HG03196 (cell line): ENCODE data around the gene WDR62.
"Not testable (repeated sequence)": the region's sequence is repeated elsewhere in the genome, so short reads cannot be mapped to it uniquely, and the experiment has no call there.

Experiments used
- ATAC-seq: cut with Tn5 transposase; IDR thresholded peaks from one replicate; pipeline ENCODE4 v1.9.1; 2021; ENCODE audit not compliant: unreplicated experiment

Gene WDR62

DNA sequence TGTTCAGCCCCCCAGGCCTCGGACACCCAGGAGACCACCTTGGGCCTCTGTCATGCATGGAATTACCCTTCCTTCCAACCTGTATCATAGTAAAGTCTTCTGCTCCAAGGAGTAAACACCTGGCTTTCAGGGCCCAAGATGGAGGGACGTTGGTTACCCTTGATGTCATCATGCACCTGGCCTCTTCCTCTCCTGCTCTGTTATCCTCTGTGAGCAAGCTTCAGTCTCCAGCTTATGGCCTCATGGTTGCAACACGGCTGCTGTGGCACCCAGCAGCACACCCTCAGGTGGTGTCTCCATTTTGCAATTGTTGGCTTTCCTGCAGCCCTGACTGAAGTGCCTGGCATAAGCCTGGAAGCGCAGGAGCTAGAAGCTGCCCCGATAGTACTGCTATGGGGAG is 52.3 kb downstream of the WDR62 start:
- ATAC-seq = no peak

DNA sequence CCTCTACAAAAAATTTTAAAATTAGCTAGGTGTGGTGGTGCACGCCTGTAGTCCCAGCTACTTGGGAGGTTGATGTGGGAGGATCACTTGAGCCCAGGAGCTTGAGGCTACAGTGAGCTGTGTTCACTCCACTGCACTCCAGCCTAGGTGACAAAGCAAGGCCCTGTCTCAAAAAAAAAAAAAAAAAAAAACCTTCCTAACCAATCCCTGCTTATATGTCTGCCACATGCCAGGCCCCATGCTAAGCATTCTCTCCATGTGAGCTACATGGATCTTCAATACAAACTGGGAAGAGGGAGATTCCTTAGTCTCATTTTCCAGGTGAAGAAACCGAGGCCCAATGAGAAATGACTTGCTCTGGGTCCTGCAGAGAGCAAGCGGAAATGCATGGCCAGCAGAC is 54.0 kb downstream of the WDR62 start:
- ATAC-seq = no peak

DNA sequence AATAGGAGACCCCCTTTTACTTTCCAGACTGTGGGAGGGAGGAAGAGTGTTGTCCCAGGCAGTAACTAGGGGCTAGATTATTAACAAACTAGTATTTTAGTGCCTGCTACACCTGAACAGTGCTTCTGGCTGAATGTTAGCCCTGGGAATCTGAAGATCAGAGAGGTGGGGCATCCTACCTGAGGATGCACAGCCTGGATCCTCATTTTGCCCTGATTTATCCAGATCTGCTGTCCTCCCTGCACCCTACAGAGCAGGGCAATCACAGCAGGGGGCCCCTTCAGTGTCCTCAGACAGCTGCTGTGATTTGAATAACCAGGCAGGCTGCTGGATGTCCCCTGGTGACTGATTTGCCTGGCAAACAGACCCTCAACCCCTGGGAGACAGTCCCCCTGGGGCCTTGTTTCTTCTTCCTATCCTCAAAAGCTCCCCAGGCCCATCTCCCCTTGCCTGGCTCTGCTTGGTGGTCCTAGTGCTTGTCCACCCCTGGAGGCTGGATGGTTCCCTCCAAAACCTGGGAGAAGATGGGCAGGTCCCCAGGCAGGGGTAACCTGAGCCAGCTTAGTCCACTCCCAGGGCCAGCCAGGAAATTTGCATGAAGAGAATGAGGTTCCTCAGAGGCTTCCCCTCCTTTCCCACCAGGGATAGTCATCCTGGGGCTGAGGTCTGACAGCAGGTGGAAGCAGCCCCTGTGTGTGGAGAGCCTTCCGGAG is 55.9 kb downstream of the WDR62 start, which contains the start of gene OVOL3:
Gene OVOL3 (plus strand): TSS at position 657 of the 713 bp plus-strand sequence. CDS start 60 bp downstream, outside the sequence.
- no peak for ATAC-seq

DNA sequence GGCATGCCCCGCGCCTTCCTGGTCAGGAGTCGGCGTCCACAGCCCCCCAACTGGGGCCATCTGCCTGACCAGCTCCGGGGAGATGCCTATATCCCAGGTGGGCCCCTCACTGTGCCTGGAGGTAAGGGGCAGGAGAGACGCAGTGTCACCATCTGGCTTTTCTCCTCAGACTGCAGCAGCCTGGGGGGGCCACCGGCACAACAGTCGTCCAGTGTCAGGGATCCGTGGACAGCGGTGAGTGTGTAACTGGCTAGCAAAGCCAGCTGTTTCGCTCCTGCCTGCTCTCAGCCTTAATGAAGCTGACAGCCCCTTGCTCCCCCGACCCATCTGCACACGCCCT is 56.5 kb downstream of the WDR62 start:
- no peak for ATAC-seq

DNA sequence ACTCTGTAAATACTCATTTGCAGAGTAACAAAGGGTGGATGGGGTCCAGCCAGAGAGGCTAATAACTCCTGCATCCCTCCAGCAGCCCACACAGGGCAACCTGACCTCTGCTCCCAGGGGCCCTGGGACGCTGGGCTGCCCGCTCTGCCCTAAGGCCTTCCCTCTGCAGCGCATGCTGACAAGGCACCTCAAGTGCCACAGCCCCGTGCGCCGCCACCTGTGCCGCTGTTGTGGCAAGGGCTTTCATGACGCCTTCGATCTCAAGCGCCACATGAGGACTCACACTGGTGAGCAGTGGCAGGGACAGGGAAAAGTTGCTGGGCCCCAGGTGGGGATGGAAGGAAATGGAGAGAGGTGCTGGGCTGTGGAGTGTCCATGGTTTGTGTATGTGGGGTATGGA is 58.0 kb downstream of the WDR62 start:
- no peak for ATAC-seq

DNA sequence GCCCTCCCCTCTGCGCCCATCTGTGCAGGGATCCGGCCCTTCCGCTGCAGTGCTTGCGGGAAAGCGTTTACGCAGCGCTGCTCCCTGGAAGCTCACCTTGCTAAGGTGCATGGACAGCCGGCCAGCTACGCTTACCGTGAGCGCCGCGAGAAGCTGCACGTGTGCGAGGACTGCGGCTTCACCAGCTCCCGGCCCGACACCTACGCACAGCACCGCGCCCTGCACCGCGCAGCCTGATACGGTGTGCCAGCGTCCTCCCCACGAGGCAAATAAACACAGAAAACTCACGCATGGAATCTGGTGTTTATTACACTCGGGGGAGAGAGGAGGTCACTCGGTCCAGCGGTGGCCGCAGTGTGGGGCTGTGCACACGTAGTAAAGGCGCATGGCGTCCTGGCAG is 58.7 kb downstream of the WDR62 start:
- ATAC-seq = no peak

DNA sequence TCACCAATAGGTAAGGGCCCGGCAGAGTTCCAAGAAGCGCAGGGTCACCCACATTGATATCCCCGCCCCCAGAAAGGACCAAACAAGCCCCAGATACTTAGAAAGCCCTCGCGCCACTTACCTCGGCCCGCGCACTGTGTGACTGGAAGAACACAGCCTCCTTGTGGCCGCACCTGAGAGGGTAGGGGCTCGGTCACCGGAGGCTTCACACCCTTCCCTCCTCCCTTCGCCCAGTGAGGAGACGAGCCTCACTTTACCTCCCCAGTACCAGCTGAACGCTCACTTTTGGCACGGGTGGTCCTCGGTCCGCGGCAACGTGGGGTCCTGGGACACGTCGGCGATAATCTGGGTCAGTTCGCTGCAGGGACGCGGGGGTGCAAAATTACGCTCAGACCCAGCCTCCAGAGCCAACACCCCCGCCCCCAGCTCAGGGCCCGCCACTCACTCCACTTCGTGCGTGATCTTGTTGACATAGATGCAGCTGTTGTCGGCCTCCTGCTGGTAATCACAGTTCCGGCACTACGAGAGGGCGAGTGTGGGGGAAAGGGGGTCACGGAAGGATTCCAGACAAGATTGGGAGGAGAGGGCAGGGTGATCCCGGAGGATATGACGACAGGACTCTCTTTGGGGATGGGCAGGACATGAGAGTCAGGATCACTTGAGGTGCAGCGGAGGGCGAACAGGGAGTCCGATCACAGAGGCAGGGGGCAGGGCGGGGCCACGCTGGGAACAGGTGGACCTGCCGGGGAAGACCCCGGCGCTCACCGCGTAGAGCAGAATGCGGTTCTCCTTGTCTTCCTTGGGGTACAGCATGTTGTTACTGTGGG is 59.4 kb downstream of the WDR62 start:
- ATAC-seq = no peak

DNA sequence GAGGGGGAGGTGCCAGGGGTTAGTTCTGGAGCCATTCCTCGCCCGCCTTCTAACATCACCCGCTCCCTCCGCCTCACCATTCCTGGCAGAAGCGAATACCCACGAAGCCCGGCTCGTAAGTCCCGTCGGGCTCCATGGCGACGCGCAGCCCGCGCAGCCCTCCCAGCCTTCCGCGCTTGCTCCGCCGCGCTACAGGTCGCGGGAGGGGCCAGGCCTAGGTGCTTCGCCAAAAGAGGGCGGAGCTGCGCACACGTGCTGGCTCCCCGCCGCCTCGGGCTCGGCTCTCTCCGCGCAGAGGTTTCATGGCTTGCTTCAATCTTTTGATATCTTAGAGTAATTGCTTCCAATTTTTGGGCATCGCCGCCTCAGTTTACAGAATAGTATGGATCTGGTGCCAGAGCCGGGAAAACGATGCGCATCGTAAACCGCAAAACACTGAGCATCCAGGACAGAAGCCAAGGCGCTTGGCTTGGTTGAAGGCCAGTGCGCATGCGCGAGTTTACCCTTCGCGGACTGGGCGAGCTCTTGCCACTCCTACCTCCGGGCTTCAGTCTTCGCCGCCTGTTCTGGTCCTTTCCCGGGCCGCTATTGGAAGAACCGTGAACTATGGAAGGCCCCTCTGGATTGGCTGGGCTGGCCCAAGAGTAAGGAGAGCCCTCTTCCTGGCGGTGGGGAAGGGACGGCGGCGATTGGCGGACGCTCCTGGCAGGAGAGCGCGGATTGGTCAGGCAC is 60.2 kb downstream of the WDR62 start, which contains the start of gene POLR2I:
Gene POLR2I (minus strand): TSS at position 155 of the 732 bp plus-strand sequence. CDS start 19 bp downstream, at position 136.
- peak; percentile 79 for ATAC-seq

DNA sequence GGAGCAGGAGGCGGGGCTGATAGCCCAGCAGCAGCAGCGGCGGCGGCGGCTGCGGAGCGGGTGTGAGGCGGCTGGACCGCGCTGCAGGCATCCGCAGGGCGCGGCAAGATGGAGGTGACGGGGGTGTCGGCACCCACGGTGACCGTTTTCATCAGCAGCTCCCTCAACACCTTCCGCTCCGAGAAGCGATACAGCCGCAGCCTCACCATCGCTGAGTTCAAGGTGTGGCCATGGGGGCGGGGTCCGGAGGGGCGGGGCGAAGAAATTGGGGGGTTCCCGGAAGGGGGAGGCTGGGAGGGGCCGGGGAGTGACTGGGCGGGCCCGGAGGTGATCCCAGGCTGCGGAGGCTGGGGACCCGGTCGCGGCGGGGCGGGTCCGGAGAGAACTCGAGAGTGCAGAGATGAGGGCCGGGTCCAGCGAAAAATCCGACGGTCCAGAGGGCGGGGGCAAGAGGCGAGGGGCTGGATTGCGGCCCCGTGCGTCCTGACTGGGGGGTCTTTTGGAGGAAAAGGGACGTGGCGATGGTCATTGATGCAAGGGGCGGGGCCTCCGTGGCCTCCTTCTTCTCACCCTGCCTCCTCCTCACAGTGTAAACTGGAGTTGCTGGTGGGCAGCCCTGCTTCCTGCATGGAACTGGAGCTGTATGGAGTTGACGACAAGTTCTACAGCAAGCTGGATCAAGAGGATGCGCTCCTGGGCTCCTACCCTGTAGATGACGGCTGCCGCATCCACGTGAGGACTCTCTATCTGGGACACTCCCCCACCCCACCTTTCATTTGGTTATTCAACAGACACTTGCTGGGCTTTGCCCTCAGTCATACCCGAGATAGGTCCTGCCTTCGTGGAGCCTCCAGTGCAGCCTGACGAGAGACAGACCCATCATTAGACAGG is 61.0 kb downstream of the WDR62 start, which contains the start of gene TBCB:
Gene TBCB (plus strand): TSS at position 16 of the 891 bp plus-strand sequence. CDS start 93 bp downstream, at position 109.
- ATAC-seq = no peak

DNA sequence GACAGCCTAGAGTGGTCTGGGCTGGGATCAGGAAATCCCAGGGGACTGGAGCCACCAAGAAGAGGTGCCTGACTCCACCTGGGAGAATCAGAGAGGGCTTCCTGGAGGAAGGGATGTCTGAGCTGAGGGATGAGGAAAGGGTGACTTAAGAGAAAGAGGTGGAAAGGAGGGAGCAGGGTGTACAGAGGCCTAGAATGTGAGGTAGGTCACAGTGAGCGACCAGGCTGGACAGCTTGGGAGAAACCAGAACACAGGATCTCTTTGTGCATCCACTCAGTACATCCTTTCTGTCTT is 61.6 kb downstream of the WDR62 start:
- ATAC-seq = no peak

DNA sequence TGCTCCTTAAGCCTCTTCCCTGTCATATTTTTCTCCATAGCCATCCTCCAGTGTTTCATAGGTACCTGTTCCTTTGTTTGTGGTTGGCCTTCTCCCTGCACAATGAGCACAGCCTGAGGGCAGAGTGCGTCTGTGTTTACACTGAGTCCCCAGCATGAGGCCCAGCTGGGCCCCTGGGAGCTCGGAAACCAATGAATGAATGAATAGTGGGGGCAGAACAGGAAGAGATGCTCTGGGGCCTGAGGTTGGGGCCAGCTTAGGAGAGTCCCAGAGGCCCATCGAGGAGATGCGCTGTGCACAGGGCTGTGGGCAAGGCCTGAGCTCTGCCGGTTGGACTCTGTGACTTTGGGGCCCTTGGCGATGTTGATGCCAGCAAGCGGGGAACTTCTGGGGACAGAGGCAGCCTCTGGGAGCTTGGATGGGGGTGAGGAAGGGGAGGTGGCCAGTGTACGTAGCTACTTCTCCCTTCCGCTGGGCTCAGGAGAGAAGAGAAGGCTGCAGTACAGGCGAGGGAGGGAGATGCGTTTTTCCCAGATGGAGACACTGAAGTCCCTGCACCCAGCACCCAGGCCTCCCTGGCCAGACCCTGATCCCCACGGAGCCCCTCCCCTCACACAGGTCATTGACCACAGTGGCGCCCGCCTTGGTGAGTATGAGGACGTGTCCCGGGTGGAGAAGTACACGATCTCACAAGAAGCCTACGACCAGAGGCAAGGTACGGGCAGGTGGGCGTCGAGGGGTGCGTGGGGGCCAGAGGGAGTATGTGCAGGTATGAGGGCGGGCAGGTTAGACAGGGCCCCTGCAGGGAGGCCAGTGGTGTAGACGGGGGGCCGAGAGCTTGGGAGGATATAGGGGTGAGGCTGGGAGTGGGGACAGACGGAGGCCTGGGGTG is 65.6 kb downstream of the WDR62 start:
- ATAC-seq = no peak

DNA sequence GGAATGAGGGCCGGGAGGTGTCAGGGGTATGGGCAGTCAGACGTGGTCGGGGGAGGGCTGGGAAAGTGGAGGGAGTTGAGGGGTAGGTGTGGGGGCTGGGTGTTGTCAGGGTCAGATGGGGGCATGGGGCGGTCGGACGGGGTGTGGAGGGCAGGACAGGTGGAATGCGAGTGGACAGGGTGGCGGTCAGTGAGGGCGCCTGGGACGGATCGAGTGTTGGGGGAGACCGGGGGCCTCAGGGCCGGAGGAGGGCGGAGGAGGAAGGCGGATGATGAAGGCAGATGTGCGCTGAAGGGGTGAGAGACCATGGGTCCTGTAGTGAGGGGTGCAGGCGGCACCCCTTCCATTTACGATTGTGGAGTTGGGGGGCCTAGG is 66.3 kb downstream of the WDR62 start:
- no peak for ATAC-seq

DNA sequence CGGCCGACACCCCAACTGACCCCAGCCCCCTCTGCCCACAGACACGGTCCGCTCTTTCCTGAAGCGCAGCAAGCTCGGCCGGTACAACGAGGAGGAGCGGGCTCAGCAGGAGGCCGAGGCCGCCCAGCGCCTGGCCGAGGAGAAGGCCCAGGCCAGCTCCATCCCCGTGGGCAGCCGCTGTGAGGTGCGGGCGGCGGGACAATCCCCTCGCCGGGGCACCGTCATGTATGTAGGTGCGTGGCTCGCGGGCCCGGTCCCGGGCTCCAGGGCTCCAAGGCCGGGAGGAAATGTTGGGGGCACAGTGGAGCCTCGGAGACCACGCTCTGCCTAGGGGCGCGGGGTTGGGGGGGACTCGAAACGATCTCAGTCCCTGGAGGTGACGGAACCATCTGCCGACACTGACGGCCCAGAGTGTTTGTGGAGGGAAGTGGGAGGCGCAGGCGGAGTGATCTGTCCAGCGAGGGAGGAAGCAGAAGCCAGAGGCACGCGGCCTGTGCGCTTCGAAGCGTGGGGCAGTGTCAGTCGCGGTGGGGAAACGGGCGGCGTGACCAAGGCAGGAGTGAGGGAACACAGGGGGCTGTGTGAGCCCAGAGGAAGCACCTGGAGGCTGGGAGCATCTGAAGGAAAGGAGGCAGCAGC is 66.9 kb downstream of the WDR62 start:
- ATAC-seq = no peak

DNA sequence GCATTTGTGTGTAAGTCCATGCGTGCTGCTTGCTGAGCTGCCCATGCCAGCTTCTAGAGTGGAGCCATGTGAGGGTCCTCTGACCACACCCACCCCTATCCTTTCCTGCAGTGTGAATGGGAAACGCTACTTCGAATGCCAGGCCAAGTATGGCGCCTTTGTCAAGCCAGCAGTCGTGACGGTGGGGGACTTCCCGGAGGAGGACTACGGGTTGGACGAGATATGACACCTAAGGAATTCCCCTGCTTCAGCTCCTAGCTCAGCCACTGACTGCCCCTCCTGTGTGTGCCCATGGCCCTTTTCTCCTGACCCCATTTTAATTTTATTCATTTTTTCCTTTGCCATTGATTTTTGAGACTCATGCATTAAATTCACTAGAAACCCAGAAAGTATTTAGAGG is 70.9 kb downstream of the WDR62 start:
- no peak for ATAC-seq

DNA sequence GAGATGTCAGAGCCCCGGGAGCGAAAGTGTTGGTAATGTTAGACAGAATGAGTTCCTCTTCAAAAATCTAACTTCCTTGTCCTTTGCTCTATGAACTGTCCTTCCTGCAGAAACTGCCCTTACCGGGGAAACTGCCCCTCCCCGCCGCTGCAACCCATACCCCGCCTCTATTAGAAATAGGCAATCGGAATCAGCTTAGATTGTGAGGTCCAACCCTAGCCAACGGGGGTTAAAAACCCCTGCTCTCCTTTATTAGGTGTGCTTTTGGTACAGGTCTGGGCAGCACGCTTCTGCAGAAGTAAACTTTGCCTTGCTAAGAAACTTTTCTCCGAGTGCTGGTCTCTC is 73.7 kb downstream of the WDR62 start:
- ATAC-seq = peak; percentile 13

DNA sequence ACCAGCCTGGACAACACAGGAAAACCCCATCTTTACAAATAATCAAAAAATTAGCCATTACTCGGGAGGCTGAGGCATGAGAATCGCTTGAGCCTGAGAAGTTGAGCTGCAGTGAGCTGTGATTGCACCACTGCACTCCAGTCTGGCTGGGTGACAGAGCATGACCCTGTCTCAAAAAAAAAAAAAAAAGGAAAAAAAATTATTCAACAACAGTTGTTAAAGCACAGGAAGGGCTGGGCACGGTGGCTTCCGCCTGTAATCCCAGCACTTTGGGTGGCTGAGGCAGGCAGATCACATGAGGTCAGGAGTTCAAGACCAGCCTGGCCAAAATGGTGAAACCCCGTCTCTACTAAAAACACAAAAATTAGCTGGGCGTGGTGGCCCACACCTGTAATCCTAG is 76.5 kb downstream of the WDR62 start:
- not testable (repeated sequence) for ATAC-seq

DNA sequence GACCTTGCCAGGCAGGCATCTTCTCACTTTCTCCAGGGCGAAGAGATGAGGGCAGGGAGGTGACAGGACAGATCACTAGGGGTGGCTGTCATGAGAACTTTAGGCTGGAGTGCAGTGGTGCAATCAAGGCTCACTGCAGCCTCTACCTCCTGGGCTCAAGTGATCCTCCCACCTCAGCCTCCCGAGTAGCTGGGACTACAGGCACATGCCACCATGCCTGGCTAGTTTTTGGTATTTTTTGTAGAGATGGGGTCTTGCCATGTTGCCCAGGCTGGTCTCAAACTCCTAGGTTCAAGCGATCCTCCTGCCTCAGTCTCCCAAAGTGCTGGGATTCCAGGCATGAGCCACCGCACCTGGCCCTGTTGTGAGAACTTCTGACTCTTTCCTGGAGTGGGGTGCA is 80.2 kb downstream of the WDR62 start:
- ATAC-seq = not testable (repeated sequence)

DNA sequence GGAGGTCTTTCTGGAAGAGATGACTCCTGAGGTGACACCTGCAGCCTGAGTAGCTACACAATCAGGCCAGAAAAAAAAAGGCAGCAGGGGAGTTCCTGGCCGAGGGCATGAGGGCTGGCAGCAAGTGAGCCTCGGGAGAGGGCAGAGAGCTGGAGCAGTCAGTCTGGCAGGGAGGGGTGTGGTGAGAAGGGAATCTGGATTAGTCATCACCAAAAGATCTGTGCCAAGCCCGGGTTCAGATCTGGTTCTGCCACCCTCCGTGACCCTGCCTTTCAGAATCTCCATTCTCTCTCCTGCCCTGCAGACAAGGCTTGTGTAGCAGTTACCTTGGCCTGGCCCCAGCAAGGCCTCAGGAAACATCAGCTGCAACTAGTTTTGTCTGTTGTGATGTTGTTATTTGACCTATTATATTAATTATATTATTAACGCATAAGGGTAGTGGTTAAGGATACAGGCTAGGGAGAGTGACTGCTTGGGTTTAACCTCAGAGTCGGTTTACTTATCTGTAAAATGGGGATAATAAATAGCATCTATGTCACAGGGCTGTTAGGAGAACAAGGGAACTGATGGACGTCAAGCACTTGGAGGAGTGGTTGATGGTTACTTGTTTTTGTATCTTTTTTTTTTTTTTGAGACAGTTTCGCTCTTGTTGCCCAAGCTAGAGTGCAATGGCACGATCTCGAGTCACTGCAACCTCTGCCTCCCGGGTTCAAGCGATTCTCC is 82.4 kb downstream of the WDR62 start:
- no peak for ATAC-seq

DNA sequence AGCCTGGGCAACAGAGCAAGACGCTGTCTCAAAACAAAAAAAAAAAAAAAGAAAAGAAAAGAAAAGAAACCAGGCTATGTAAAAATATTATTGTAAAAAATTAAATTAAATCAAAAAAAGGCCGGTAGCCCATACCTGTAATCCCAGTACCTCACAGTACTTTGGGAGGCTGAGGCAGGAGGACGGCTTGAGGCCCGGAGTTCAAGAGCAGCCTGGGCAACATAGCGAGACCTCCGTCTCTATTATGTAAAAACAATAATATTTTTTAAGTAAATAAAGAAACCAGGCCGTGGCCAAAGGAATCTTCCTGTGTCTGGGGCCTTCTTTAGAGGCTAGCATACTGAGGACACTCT is 84.4 kb downstream of the WDR62 start:
- ATAC-seq = no peak
